ENCODE measurements around the gene GPR63.

- TF ChIP-seq CTCF (IDR thresholded peaks at IDR 0.05; ENCODE audit: poor library complexity) (no peak), EZH2 (IDR thresholded peaks at IDR 0.05; ENCODE audit: borderline replicate concordance) (no peak)
Observed at GRCh38 chr6:96761794-96762193, 75.5 kb downstream of the GPR63 start.

All from hepatocyte (in vitro differentiated cells).